Endodermal cell (in vitro differentiated cells): ENCODE measurements around the gene PTPN14. TPM values are rescaled to one million over a fixed set of nuclear protein-coding genes. Genes with fewer than 3 reads are reported as not detected.
"Not testable (repeated sequence)": the region's sequence is repeated elsewhere in the genome, so short reads cannot be mapped to it uniquely, and the experiment has no call there.

Experiments
- DNase-seq: peaks from one replicate; pipeline ENCODE4 v3.0.0-alpha.2; 2017
- H3K27ac ChIP-seq: 2 replicates; pipeline ENCODE4 v1.5.1; 2013; ENCODE audit warnings: mild to moderate bottlenecking, low read depth, low read length, moderate library complexity
- H3K27me3 ChIP-seq: 2 replicates; pipeline ENCODE4 v1.6.1; 2013; ENCODE audit warnings: mild to moderate bottlenecking, low read length, moderate library complexity; ENCODE audit not compliant: insufficient read depth, control insufficient read depth, poor library complexity, severe bottlenecking
- H3K36me3 ChIP-seq: 2 replicates; pipeline ENCODE4 v1.7.0; 2013; ENCODE audit warnings: mild to moderate bottlenecking, low read length, moderate library complexity; ENCODE audit not compliant: control insufficient read depth, insufficient read depth
- H3K4me1 ChIP-seq: one replicate; pipeline ENCODE4 v1.7.0; 2013; ENCODE audit warnings: low read length; ENCODE audit not compliant: control insufficient read depth, insufficient read depth
- H3K4me3 ChIP-seq: 2 replicates; pipeline ENCODE4 v1.5.1; 2013; ENCODE audit warnings: mild to moderate bottlenecking, low read length, moderate library complexity
- H3K9ac ChIP-seq: 2 replicates; pipeline ENCODE4 v1.6.1; 2013; ENCODE audit warnings: mild to moderate bottlenecking, low read length, moderate library complexity; ENCODE audit not compliant: poor library complexity, severe bottlenecking; ENCODE audit errors: extremely low read depth
- H3K9me3 ChIP-seq: 2 replicates; pipeline ENCODE4 v1.6.1; 2013; ENCODE audit warnings: mild to moderate bottlenecking, low read length, moderate library complexity; ENCODE audit not compliant: control insufficient read depth
- H3K27ac Mint-ChIP-seq: 2 replicates; pipeline ENCODE4 v1.8.0; 2020; ENCODE audit warnings: mixed read lengths
- H3K27me3 Mint-ChIP-seq: 2 replicates; pipeline ENCODE4 v1.8.0; 2021; ENCODE audit warnings: mild to moderate bottlenecking, mixed read lengths; ENCODE audit not compliant: insufficient read depth
- H3K36me3 Mint-ChIP-seq: 2 replicates; pipeline ENCODE4 v1.8.0; 2020; ENCODE audit warnings: low read depth, mixed read lengths
- H3K4me1 Mint-ChIP-seq: 2 replicates; pipeline ENCODE4 v1.8.0; 2020; ENCODE audit warnings: mixed read lengths
- H3K4me3 Mint-ChIP-seq: 2 replicates; pipeline ENCODE4 v1.8.0; 2020; ENCODE audit warnings: mild to moderate bottlenecking, moderate library complexity, mixed read lengths
- H3K9me3 Mint-ChIP-seq: 2 replicates; pipeline ENCODE4 v1.8.0; 2020; ENCODE audit warnings: mild to moderate bottlenecking, mixed read lengths
- CTCF ChIP-seq: fragments of 200-600 bp; sonication (generic); conservative IDR thresholded peaks from 2 replicates; pipeline ENCODE4 v1.5.0; 2021; ENCODE audit warnings: antibody characterized with exemption, mild to moderate bottlenecking
- WGBS, 2 experiments: methylation state at CpG; one replicate each; pipeline versions ENCODE4 v1.1.5 to v1.1.7; 2013; ENCODE audit warnings: missing lambda C conversion rate in 2 of 2, mixed read lengths in 1 of 2; ENCODE audit not compliant: insufficient coverage in 1 of 2, insufficient read length in 1 of 2; 5-methylcytosine and 5-hydroxymethylcytosine counted together
- total RNA-seq, 2 donors: library from RNA; stranded (reverse); fragmentation: NEBNext Ultra II Directional in 1 of 2; extraction: Animal tissue kit (Norgen Biotek cat#: 25700) in 1 of 2; gene quantifications; 2 replicates in 1 of 2; 3 replicates in 1 of 2; pipeline ENCODE4 v1.2.1, GENCODE V29; 2021

Gene PTPN14
- total RNA-seq, 2 donors from 2014 or later, result 72.6 to 93.2 TPM

- H3K4me3 ChIP-seq, result peak overlapping the region; percentile 52
- H3K9me3 ChIP-seq, result peaks cover 53% of the 10 kb centered on the region
- Mint-ChIP-seq H3K36me3 (peaks cover 45% of the 10 kb centered on the region), H3K4me3 (no peak overlapping the region), H3K9me3 (peaks cover 38% of the 10 kb centered on the region), H3K27me3 (peaks cover 24% of the 10 kb centered on the region), H3K4me1 (peaks cover 51% of the 10 kb centered on the region), H3K27ac (no peak overlapping the region)
- peaks cover 30% of the 10 kb centered on the region for H3K4me1 ChIP-seq
- no peaks in the 10 kb centered on the region for H3K27me3 ChIP-seq
- no peak overlapping the region for H3K9ac ChIP-seq
- H3K36me3 ChIP-seq, result peaks cover 28% of the 10 kb centered on the region
- no peak overlapping the region for H3K27ac ChIP-seq
- no peak for TF ChIP-seq CTCF
- no peak for DNase-seq
Measured at GRCh38 chr1:214510477-214510876, 40.9 kb downstream of the PTPN14 start.

GRCh38 chr1:214509622-214510021 lies 41.8 kb downstream of the PTPN14 start:
- Histone ChIP-seq H3K36me3 (peaks cover 30% of the 10 kb centered on the region), H3K4me1 (peaks cover 26% of the 10 kb centered on the region), H3K9me3 (peaks cover 53% of the 10 kb centered on the region), H3K4me3 (peak overlapping the region; percentile 52)
- 94 to 100% methylated on average over 2 to 3 of the region's 3 CpGs for WGBS, 2 experiments
- peaks cover 38% of the 10 kb centered on the region for H3K9me3 Mint-ChIP-seq
- not testable (repeated sequence) for H3K27ac ChIP-seq, H3K27me3 ChIP-seq, H3K4me3 Mint-ChIP-seq, DNase-seq, H3K27ac Mint-ChIP-seq, H3K9ac ChIP-seq
- peaks cover 18% of the 10 kb centered on the region for H3K27me3 Mint-ChIP-seq
- peaks cover 45% of the 10 kb centered on the region for H3K36me3 Mint-ChIP-seq
- peaks cover 53% of the 10 kb centered on the region for H3K4me1 Mint-ChIP-seq

DNA sequence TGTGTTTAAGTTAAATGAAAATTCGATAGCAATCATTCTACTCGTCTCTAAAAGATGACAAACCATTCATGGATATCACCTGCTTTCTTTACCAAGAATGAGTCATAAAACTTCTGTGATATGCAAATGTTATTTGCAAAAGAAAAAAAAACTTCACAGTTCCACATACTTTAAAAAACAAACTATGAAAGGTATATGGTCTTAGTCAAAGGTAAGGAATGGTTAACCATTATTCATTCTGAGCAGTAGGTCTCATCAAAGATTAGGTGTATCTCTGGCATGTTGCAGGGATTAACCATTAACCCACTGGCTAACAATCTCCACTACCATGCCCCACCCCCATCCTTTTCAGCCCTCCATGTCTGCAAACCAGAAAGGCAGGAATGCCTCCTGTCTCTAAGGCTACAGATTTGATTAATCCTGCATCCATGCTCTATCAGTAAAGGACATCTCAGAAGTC lies 44.4 kb downstream of the PTPN14 start:
- Histone ChIP-seq H3K4me1 (peaks cover 16% of the 10 kb centered on the region), H3K36me3 (peaks cover 33% of the 10 kb centered on the region), H3K27me3 (no peaks in the 10 kb centered on the region), H3K4me3 (peak overlapping the region; percentile 1), H3K9me3 (peaks cover 42% of the 10 kb centered on the region), H3K27ac (no peak overlapping the region), H3K9ac (no peak overlapping the region)
- TF ChIP-seq CTCF, result no peak
- 68% methylated on average over 2 of the region's 2 CpGs; no CpG with 5 or more reads in 1 of the 2 experiments for WGBS, 2 experiments
- peak; percentile 77 for DNase-seq
- Mint-ChIP-seq H3K27me3 (peaks cover 2% of the 10 kb centered on the region), H3K9me3 (peaks cover 35% of the 10 kb centered on the region), H3K4me3 (peak overlapping the region; percentile 32), H3K27ac (peak overlapping the region; percentile 81), H3K4me1 (peaks cover 45% of the 10 kb centered on the region), H3K36me3 (peaks cover 38% of the 10 kb centered on the region)

- Histone ChIP-seq H3K4me1 (peaks cover 16% of the 10 kb centered on the region), H3K27ac (no peak overlapping the region), H3K9ac (no peak overlapping the region), H3K9me3 (peaks cover 24% of the 10 kb centered on the region), H3K27me3 (no peaks in the 10 kb centered on the region), H3K36me3 (peaks cover 26% of the 10 kb centered on the region), H3K4me3 (no peak overlapping the region)
- peak; percentile 81 for DNase-seq
- TF ChIP-seq CTCF, result peak; percentile 60
- peaks cover 17% of the 10 kb centered on the region for H3K9me3 Mint-ChIP-seq
- no peaks in the 10 kb centered on the region for H3K27me3 Mint-ChIP-seq
- H3K4me3 Mint-ChIP-seq, result peak overlapping the region; percentile 7
- WGBS, 2 experiments, result 86% methylated on average over 6 to 8 of the region's 8 CpGs
- H3K27ac Mint-ChIP-seq, result peak overlapping the region; percentile 57
- peaks cover 20% of the 10 kb centered on the region for H3K36me3 Mint-ChIP-seq
- H3K4me1 Mint-ChIP-seq, result peaks cover 54% of the 10 kb centered on the region
Measured at GRCh38 chr1:214505134-214505533, 46.3 kb downstream of the PTPN14 start.
